Fibroblast of skin of abdomen (primary cell): ENCODE results near the gene ST7.

ENCODE experiments used
- DNase-seq: peaks from one replicate; pipeline ENCODE4 v3.0.0-alpha.2; 2013

ST7 gene

GRCh38 chr7:117193564-117193963 is 240.3 kb downstream of the ST7 start:
- peak; percentile 60 for DNase-seq

- no peak for DNase-seq
Observed at GRCh38 chr7:117194445-117194844, 241.1 kb downstream of the ST7 start.

DNA sequence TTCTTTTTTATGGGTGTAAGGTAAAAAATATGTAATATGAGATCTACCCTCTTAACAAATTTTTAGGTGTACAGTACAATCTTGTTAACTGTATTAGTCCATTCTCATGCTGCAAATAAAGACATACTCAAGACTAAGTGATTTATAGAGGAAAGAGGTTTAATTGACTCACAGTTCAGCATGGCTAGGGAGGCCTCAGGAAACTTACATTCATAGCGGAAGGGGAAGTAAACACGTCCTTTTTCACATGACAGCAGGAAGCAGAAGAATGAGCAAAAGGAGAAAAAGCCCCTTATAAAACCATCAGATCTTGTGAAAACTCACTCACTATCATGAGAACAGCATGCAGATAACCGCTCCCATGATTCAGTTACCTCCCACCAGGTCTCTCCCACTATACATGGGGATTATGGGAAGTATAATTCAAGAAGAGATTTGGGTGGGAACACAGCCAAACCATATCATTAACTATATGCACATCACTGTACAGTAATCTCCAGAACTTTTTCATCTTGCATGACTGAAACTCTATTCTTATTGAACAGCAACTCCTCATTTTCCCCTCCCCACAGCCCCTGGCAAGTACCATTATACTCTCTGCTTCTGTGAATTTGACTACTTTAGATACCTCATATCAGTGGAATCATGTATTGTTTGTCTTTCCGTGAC is 242.2 kb downstream of the ST7 start:
- DNase-seq: peak; percentile 41

- no peak for DNase-seq
Observed at GRCh38 chr7:117200132-117200531, 246.8 kb downstream of the ST7 start.

GRCh38 chr7:117200786-117201458 is 247.6 kb downstream of the ST7 start:
- no peak for DNase-seq

DNA sequence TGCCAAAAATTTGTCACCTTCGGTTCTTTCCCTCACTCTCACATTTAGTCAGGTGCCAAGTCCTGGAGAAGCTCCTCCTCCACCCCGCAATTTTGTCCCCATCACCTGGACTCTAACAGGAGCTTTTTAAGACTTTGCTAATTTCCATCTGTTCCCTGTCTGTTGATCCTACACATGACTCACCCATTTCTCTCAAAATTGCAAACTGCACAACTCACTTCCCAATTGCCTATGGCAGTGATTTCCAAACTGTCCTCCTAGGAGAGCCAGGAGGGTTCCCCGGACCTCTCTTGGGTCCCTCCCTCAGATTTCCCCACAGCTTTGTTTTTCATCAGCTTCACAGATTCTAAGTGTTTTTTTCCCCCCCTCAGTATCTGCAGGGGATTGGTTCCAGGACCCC is 249.2 kb downstream of the ST7 start:
- no peak for DNase-seq

- no peak for DNase-seq
Observed at GRCh38 chr7:117203205-117203604, 249.9 kb downstream of the ST7 start.

- peak; percentile 43 for DNase-seq
Observed at GRCh38 chr7:117205873-117206272, 252.6 kb downstream of the ST7 start.

DNA sequence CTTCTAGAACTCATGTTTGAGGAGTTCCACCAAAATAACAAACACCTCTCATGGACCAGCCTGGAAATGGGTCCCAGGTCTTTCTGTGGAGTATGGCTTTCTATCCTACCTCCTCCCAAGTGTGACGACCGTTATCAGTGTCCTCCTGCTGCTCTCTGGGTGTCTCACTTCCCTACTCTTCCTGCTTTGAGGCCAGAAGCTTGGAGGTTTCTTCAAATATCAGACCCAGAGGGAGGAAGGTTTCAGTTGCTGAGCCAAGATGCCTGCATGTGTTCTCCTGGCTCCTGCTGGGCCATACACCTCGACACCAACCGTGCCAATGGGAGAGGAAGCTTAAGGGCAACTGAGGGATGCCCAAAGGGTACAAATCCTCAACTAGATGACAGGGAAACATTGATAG is 255.0 kb downstream of the ST7 start:
- no peak for DNase-seq

- DNase-seq: no peak
Observed at GRCh38 chr7:117210397-117210796, 257.1 kb downstream of the ST7 start.

GRCh38 chr7:117210908-117211307 is 257.6 kb downstream of the ST7 start:
- DNase-seq: no peak

DNA sequence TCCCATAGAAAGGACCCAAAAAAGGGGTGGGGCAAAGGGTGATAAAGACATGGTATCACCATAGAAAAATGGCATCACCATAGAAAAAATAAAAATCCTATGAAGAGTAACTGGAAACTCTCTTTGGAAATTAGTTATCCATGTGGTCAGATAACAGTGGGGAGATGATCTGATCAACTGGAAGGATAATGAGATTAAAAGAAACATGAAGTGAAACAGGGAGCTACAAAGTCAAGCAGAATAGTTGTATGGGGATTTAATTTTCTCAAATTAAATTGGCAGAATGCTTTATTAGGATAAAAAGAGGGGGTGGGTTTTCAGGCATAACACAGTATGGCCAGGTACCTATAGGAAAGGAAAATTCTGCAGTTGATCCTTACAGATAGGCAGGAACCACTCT is 258.3 kb downstream of the ST7 start:
- DNase-seq: no peak

DNA sequence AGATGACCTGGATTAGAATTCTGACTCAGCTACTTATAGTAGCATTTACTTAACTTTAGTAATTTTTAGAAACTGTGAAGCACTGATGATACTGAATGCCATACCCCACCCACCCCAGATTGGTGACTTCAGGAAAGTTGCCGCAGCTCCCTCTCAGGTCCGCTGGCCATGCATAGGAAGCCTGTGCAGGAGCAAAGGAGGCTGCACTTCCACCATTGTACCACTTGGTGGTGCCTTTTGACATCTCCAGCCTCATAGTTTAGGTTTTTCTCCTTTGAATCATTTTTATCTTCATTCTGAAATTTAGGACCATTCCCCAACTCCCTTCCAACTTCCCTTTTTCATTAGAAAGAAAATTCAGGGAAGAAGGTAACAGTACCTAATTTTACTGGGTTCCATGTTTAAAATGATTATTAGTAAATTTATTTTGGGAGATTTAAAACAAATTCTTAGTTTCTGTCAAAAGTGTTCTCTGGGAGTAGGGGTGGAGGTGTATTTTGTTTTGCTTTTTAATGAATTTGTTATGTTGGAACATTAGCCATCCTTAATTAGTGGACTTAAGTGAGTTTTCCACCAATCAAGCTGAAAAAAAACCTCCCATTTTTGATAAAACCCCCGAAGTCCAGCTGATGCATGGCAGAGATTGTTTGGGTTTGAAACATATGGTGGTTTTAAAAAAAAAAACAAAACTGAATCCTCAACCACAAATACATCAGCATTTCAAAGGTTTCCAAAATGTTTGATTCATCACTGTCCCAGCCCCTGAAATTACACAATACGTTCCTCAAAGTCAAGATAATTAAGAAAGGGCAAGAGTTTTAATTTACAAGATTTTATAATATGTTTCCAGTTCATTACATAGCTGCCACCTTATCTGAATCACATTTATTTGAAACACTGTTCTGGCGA is 259.9 kb downstream of the ST7 start:
- DNase-seq: peak; percentile 76

DNA sequence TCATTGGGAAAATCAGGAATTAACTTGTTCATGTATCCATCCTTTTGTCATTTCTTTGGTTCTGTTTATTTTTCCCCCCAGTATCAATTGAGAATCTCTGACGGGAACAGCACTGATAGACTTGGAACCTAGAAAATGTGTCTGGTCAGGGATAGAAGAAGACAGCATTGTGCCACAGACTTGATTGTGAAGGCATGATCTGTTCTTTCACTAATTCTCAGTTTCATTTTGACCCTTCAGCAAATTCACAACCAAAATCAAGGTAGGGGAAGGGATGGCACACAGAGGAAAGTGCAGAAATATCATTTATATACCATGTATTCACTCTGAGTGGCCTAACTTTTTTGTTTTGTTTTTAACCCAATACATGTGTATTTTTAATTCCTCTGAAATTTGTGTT is 262.7 kb downstream of the ST7 start:
- DNase-seq: no peak

DNA sequence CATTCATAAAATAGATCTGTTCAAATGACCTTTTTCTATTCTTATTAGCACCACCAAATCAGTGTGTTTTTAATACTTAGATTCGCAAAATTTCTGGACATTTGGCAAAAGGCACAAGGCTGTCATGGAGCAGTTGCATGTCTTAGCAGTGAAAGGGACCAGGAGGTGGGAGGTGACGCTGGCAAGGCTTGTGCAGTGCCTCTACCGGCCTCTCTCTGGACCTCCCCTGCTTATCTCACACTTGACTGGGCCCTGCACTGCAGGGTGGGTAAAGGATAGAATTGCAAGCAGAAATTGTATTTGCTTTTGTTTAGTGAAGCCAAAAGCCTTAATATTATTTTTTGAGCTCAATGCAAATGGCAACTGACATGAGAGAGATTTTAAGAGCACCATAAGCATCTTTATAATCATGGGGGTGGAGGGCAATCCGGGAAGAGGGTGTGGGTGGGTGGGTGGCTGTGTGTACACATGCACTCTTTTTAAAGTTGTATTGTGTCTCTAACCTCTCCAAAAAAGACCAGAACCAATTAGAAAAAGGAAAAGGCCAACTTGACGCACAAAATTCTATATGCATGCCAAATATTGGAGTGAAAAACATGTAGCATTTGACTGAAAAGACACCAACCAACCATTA is 263.3 kb downstream of the ST7 start:
- DNase-seq: no peak

DNA sequence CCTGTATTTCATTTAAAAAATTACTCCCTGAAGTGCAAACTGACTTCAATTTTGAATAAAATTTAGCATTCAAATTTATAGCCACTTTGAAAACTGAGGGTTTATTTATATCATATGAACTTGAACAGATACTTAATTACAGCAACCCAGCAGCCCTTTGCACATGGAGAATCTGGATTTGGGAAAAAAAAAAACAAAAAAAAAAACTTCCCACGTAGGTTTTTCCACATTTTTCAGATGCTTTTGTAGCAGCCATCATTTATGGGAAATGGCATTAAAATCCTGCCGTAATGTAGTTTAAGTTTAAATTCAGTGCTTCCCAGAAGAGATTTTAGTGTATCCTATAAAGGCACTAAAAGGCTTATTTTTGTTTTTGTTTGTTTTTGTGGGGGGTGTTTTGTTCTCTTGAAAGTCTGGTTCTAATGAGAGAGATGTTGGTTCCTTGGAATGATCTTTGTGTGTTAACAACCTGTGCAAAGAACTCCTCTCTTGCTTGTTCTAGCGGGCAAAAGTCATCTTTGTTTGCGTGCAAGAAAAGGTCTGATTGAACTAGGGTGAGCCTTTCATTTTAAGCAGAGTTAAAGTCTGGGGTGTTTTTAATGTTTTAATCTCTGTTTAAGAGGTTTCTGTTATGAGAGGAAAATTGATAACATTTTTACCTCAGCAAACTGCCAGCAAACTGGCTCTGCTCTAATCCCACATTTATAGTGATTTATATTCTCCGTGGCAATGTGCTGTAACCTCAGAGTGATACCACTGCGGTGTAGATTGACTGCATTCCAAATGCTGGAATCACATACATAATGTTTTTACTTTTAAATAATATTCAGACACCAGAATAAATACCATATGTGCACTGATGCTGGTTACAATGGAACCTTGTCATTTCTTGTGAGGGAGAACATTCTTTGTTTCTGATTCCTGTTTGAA is 264.1 kb downstream of the ST7 start:
- DNase-seq: peak; percentile 97

- DNase-seq: peak; percentile 50
Observed at GRCh38 chr7:117218700-117219099, 265.4 kb downstream of the ST7 start.

DNA sequence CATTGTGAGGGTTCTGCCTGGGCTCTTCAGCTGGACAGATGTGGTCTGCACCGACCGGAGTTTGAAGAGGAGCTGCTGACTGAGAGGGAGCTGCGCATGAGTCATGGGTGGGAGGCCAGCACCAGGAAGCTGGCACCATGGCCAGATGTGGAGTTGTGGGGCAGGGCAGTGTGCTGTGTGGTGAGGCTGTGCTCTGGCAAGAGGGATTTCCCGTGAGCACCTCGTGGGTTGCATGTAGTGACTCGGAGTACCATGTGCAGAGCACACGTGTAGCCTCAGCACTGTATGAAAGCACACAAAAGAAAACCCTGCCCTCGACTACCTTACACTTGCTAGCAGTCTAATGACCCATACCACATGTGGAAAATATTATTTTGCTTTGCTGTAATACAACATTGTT is 266.2 kb downstream of the ST7 start:
- peak; percentile 36 for DNase-seq

GRCh38 chr7:117220836-117221235 is 267.5 kb downstream of the ST7 start:
- no peak for DNase-seq

DNA sequence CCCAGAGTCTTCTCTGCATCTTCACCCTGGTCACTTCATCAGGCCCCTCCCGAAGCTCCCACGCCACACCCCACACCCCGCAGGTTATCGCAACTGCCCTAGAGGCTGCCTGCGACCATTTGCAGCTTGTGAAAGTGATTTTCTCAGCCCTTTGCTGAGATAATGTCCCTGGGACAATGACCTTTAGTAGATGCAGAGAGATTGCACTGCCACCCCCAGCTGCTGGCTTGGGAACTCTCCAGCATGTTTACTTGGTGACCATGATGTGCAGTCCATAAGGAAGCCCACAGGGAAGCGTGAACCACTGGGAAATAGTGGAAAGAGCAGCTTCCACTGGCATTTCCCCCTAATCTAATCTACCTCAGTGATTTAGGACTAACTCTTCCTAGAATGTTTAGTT is 272.2 kb downstream of the ST7 start:
- DNase-seq: no peak

DNA sequence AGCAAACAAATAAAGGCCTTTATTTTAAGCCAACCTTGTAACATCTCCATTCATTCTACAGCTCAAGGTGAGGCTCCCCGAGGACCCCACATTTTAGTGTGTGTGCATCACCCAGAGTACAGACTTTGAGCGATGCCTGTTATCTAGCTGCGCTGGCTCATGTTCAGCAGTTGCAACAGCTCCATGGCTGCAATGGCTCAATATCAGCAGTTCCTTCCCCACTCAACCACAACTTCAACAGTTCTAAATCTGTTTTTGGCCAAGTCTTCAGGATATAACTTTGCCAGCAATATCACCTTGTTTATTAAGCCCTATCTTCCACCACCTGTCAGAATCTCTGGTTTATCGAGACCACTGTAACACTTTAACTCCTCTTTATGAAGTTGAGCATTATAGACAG is 273.8 kb downstream of the ST7 start:
- DNase-seq: no peak

DNA sequence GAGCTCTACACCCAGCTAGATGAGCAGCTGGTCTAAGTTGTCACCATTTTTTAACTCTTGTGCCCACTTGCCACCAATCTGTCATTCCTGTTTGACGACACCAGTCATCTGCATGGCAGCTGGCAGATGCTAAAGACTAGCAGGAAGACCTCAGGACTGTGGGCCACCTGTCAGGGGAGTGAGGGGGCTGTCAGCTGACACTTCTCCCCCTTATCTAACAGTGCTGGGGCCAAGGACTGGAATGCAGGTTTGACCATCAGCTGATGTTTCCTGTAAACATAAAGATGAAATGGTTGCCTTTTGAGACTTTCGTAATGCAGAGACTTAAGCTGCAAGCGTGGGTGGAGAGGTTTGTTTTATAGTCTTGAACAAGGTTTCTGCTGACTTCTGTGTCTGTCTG is 276.0 kb downstream of the ST7 start:
- peak; percentile 52 for DNase-seq
